ENCODE measurements around the gene DDX43.
A peak's percentile ranks its signal among the peaks of the same experiment; 100 is the strongest.

DDX43 gene

GRCh38 chr6:73393278-73393677, 1.4 kb upstream of the DDX43 start:
- TF ChIP-seq CTCF (IDR thresholded peaks at IDR 0.05) = no peak
- Histone ChIP-seq H3K36me3 (ENCODE audit: control insufficient read depth, insufficient read depth, low read length) (no peaks in the 10 kb centered on the region), H3K9ac (no peak overlapping the region), H3K9me3 (ENCODE audit: control insufficient read depth, low read length) (no peaks in the 10 kb centered on the region), H3K4me2 (ENCODE audit: low read length) (no peak overlapping the region), H3K27me3 (ENCODE audit: control insufficient read depth, insufficient read depth, low read length) (no peaks in the 10 kb centered on the region), H2AFZ (peak overlapping the region; percentile 14), H3K4me1 (no peaks in the 10 kb centered on the region), H3K4me3 (ENCODE audit: low read depth, low read length) (no peak overlapping the region), H3K79me2 (no peaks in the 10 kb centered on the region), H3K27ac (no peak overlapping the region)

GRCh38 chr6:73395875-73396274, 1.2 kb downstream of the DDX43 start:
- no peak overlapping the region for H3K27ac ChIP-seq

GRCh38 chr6:73400656-73401055, 6.0 kb downstream of the DDX43 start:
- no peak overlapping the region for H3K27ac ChIP-seq
- TF ChIP-seq CTCF (IDR thresholded peaks at IDR 0.05) = no peak
- H3K36me3 ChIP-seq (ENCODE audit: control insufficient read depth, insufficient read depth, low read length) = no peaks in the 10 kb centered on the region
- no peak overlapping the region for H3K9ac ChIP-seq
- H3K79me2 ChIP-seq = no peaks in the 10 kb centered on the region
- no peak overlapping the region for H3K4me2 ChIP-seq (ENCODE audit: low read length)
- H3K27me3 ChIP-seq (ENCODE audit: control insufficient read depth, insufficient read depth, low read length) = no peaks in the 10 kb centered on the region
- no peaks in the 10 kb centered on the region for H3K9me3 ChIP-seq (ENCODE audit: control insufficient read depth, low read length)
- H3K4me3 ChIP-seq (ENCODE audit: low read depth, low read length) = no peak overlapping the region
- no peaks in the 10 kb centered on the region for H3K4me1 ChIP-seq
- no peak overlapping the region for H2AFZ ChIP-seq

More at GRCh38 chr6:73395875-73396274, 1.2 kb downstream of the DDX43 start:
- H3K4me3 ChIP-seq (ENCODE audit: low read depth, low read length) = no peak overlapping the region
- H3K4me2 ChIP-seq (ENCODE audit: low read length) = no peak overlapping the region
- no peaks in the 10 kb centered on the region for H3K36me3 ChIP-seq (ENCODE audit: control insufficient read depth, insufficient read depth, low read length)
- no peak overlapping the region for H2AFZ ChIP-seq
- no peaks in the 10 kb centered on the region for H3K79me2 ChIP-seq
- no peaks in the 10 kb centered on the region for H3K9me3 ChIP-seq (ENCODE audit: control insufficient read depth, low read length)
- no peak overlapping the region for H3K9ac ChIP-seq
- no peaks in the 10 kb centered on the region for H3K27me3 ChIP-seq (ENCODE audit: control insufficient read depth, insufficient read depth, low read length)
- no peaks in the 10 kb centered on the region for H3K4me1 ChIP-seq
- TF ChIP-seq CTCF (IDR thresholded peaks at IDR 0.05) = no peak

GRCh38 chr6:73409395-73409794, 14.8 kb downstream of the DDX43 start:
- no peak overlapping the region for H3K4me3 ChIP-seq (ENCODE audit: low read depth, low read length)
- H3K4me2 ChIP-seq (ENCODE audit: low read length) = no peak overlapping the region
- H3K27ac ChIP-seq = no peak overlapping the region
- H2AFZ ChIP-seq = no peak overlapping the region
- TF ChIP-seq CTCF (IDR thresholded peaks at IDR 0.05) = no peak
- no peak overlapping the region for H3K9ac ChIP-seq
- peaks cover 8% of the 10 kb centered on the region for H3K4me1 ChIP-seq
- no peaks in the 10 kb centered on the region for H3K36me3 ChIP-seq (ENCODE audit: control insufficient read depth, insufficient read depth, low read length)
- H3K79me2 ChIP-seq = no peaks in the 10 kb centered on the region
- no peaks in the 10 kb centered on the region for H3K9me3 ChIP-seq (ENCODE audit: control insufficient read depth, low read length)
- H3K27me3 ChIP-seq (ENCODE audit: control insufficient read depth, insufficient read depth, low read length) = no peaks in the 10 kb centered on the region

- H3K27me3 ChIP-seq (ENCODE audit: control insufficient read depth, insufficient read depth, low read length) = no peaks in the 10 kb centered on the region
- H3K27ac ChIP-seq = no peak overlapping the region
- H3K4me3 ChIP-seq (ENCODE audit: low read depth, low read length) = no peak overlapping the region
- H3K9ac ChIP-seq = no peak overlapping the region
- TF ChIP-seq CTCF (IDR thresholded peaks at IDR 0.05) = no peak
- peak overlapping the region; percentile 29 for H2AFZ ChIP-seq
- H3K9me3 ChIP-seq (ENCODE audit: control insufficient read depth, low read length) = no peaks in the 10 kb centered on the region
- H3K36me3 ChIP-seq (ENCODE audit: control insufficient read depth, insufficient read depth, low read length) = no peaks in the 10 kb centered on the region
- H3K79me2 ChIP-seq = no peaks in the 10 kb centered on the region
- H3K4me1 ChIP-seq = peaks cover 8% of the 10 kb centered on the region
- no peak overlapping the region for H3K4me2 ChIP-seq (ENCODE audit: low read length)
Measured at GRCh38 chr6:73413102-73413501, 18.5 kb downstream of the DDX43 start.
